Fibroblast of peridontal ligament (primary cell): ENCODE results near the gene TRAPPC2L.
"Not testable (repeated sequence)": the region's sequence is repeated elsewhere in the genome, so short reads cannot be mapped to it uniquely, and the experiment has no call there.

Experiments used
- DNase-seq: peaks from one replicate; pipeline ENCODE4 v3.0.0-alpha.2; 2010; ENCODE audit errors: extremely low read depth

TRAPPC2L gene

DNA sequence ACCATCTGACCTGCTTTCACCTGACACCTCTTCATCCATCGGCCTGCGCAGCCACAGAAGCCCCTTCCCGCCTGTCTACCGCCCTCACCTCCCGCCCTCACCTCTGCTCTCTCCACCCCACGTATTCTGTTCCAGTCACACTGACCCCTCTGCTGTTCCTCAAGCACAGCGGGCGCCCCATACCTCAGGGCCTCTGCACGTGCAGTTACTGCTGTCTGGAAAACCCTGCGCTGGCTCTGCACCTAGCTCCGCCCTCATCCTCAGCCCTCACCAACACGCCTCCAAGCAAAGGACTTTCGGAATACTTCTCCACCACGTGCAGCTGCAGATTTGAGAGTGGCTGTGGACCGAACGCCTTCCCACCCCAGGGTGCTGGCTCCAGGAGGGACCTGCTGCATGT is 34.2 kb downstream of the TRAPPC2L start:
- no peak for DNase-seq

DNA sequence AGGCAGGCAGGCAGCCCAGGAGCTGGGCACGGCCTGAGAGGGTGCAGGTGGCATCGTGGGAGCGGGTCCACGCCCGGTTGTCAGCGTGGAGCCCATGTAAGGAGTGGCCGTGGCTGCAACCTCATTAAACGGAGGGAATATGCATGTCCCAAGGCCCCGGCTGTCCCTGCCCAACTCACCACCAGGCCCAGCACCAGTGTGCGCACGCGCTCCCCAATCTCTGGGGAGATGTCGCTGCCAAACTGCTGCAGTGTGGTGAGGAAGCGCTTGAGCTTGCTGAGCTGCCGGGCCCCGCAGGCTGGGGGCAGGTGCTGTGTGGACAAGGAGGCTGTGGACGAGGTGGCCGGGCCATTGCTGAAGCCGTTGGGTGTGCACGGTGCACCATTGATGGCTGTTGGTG is 35.1 kb downstream of the TRAPPC2L start:
- no peak for DNase-seq

DNA sequence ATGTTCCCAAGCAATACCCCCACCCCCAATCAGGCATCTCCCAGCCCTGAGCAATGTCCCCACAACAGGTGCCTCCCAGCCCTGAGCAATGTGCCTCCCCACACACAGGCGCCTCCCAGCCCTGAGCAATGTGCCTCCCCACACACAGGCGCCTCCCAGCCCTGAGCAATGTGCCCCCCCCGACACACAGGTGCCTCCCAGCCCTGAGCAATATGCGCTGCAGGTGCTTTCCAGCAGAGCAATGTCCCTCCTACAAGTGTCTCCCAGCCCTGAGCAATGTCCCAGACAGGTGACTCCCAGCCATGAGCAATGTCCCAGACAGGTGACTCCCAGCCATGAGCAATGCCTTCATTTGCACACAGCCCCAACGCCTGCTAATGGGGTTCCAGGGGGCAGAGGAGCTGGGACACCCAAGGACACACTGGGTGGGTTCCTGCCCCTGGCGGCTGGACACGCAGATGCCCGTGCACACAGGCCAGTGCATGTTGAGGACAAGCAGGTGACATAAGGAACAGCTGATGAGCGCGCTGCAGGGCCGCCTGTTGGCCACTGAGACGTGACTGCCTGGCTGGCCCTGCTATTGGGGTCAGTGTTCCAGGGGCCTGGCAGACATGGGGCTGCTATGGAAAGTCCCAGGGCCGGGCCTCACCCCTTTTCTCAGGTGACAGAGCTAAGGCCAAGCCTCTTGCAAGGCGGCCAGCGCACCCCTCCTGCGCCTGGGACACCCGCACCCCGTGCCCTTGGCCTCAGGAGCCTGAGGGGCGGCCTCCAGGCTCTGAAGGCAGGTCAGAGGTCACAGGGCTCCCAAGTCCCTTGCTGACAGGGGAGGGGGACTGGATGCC is 36.4 kb downstream of the TRAPPC2L start:
- DNase-seq = no peak

DNA sequence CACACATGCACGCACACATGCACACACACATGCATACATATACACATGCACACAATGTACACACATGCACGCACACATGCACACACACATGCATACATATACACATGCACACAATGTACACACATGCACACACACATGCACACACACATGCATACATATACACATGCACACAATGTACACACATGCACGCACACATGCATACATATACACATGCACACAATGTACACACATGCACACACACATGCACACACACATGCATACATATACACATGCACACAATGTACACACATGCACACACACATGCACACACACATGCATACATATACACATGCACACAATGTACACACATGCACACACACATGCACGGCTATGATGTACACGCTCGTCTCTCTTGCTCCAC is 37.3 kb downstream of the TRAPPC2L start:
- DNase-seq = not testable (repeated sequence)

DNA sequence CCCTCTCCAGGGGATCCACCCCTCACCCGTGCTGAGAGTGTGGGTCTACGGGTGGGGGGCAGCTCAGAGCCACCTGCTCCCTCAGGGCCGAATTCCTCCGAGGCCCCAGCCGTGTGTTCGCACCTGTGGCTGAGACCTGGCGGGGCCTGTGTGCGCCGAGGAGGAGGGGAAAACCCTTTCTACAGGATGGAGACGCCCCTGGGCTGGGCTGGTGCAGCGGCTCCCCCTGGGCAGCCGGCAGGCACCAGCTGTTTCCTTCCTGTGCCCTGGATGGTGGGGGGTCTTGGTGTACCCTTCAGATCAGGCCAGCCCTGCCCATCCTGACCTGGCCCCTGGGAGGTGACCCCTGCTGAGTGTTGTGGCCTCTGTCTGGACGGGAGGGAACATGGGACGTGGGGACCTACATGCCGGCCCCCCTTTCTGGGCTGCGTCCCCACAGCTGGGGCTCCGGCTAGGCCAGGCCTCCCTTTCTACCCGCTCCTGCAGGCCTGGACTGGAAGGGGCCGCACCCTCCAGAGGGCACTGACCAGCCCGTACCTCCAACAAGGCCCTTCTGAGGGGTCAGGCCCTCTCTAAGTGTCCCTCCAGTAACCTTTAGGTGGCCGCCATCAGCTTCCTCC is 37.9 kb downstream of the TRAPPC2L start:
- DNase-seq = no peak

DNA sequence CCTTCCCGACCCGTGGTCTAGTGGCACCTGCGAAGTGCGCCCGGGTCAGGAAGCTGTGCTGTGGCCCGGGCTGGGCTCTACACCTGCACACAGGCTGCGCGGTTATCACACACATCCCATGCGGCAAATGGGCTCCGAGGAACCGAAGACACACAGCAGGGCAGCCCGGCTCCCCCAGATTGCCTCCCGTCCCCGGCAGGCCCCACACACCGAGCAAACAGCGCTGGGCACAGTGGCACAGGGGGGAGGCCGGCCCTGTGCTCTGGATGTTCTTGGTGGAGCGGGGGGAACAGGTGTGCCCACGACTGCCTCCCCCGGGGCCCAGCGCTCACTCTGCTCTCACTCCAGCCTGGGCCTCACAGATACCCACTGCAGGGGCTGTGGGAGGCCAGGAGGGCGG is 38.4 kb downstream of the TRAPPC2L start:
- no peak for DNase-seq

DNA sequence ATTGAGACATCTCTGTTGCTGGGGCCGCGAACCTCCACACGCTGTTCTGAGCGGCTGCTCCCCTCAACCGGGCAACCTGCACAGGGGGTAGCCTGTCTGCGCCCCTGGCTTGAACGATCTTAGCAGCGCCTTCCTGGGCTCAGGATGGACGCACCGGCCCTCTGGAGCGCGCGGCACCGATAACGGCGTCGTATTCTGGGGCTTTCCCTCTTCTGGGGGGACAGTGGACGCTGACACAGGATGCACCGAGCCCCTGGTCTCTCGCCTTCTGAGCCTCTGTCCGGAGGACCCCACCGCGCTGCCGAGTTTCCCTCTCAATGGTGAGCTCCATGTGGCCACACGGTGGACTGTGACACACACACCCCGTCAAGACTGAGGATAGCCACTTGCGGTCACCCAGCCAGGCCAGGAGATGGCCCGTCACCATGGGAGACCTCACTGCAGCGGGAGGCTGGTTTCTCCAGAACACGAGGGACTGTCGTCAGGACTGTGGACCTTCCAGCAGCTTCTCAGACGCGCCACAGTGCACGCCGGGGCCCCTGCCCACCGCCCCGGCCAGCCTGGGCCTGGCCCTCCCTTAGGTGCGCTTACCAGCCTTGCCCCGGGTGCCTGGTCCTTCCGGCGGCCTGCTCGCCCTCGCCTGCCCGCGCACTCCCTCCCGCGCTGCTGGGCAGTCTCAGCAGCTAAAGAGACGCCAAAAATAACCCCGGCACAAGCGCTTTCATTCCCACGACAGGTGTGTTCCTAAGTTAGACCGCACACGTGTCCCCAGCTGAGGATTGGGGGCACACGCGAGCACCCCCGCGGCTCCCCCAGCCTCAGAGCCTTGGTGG is 39.5 kb downstream of the TRAPPC2L start:
- DNase-seq = no peak

DNA sequence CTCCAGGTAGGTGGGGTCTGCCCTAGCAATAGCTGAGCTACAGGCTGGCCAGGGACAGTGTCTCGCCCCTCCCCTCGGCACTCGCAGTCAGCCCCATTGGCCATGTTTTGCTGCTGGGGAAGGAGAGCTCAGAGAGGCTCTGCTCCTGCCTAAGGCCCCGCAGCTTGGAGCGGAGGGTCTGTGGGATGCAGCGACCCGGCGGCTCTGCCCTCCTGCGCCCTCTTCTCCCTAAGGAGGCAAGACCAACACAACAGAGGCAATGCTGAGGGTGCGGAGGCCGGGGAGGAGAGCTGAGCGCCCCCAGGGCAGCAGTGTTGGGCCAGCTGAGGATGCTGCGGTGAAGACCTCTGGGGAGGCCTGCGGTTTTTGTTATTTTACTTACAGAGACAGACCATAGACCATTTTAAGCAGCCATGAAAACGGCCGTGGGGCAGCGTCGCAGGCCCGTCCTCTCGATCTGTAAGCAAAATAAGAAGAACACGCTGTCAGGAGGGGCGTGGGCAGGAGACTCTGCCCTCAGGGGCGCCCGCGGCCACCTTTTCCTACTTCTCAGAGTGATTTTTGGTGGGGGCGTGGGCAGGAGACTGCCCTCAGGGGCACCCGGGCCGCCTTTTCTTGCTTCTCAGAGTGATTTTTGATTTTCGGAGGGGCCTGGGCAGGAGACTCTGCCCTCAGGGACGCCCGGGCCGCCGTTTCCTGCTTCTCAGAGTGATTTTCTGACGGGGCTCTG is 40.9 kb downstream of the TRAPPC2L start:
- no peak for DNase-seq

DNA sequence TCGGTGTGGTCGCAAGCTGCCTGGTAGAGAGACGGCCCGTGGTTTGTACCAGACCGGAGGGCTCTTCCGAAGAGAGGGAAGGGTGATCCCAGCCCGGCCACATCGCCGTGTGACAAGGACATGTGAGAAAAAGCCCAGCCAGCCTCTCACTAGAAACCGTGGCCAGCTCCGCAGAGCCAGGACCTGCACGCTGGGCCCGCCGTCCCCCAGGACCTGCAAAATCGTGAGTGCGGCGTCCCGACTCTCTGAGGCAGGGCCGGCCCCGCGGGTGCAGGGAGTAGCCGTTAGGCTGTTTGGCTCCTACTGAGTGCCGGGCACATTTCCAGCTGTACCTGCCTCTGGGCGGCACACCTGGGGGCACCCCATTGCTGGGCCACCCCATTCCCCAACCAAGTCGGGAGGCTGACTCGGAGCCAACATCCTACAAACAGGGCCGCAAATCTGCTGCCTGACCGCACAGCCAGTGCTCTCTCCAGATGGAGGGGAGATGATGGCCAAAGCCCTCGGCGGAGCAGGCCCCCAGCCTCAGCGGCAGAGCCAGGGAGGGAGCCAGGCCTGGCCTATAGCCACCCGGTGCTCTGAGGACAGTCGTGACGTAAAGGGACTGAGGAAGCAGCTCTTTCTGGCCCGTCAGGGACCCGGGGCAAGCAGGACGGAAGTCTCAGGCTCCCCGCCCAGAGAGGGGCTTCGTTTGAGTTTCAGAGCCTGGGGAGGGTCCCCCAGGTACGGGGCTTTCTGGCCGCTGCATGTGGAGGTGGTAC is 43.2 kb downstream of the TRAPPC2L start:
- no peak for DNase-seq

DNA sequence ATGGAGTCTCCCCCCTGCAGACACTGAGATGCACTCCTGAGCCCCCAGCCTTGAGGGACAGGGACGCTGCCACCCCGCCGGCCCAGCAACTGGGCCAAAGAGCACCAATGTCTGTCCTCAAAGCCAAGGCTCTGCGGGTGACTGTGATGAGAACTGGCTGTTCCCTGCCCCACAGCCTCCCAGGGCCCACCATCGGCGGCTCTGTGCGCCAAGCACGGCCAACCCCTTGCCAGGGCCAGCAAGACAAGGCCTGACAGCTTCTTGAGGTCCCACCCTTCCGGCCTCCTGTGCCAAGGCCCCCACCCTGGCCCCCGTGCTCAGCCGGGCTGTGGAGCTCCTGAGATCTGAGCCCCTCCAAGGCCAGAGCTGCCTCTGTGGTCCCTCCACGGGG is 43.7 kb downstream of the TRAPPC2L start:
- DNase-seq = no peak

DNA sequence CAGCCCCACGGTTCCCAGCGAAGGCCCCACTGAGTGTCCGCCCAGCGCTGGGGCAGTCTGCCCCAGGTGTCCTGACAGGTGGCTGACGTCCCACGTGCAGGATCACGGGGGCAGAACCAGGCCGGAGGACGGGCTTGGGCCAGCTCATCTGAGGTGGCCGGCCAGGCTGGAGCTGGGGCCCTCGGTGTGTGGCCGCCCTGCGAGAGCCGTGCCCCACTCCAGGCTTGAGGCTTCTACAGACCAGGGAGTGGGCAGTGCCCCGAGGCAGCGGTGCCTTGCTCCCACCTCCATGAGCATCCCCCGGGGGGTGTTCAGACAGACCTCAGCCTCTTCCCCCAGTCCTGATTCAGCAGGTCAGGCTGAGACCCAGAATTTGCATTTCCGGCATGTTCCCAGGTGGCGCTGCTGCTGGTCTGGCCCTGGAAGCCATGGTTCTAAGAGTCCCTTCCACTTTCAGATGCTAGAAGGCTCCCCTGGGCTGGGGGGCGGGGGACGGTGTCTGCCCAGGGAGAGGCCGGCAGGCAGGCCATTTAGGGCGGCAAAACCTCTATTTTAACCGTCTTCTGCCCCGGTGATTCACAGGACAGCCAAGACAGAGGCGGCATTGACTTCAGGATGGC is 44.9 kb downstream of the TRAPPC2L start:
- DNase-seq = no peak

DNA sequence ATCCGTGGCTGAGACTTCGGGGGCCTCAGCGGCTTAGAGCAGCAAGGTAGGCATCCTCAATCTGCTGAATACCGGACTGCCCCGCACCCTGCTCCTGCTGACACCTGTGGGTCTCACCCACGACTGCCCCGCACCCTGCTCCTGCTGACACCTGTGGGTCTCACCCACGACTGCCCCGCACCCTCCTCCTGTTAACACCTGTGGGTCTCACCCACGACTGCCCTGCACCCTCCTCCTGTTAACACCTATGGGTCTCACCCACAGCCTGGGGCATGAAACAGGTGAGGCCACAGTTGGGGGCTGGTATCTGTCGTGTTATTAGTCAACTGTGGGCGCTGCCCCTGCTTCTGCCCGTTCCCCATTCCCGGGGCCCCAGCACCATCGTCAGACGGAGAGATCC is 45.8 kb downstream of the TRAPPC2L start:
- DNase-seq = no peak

DNA sequence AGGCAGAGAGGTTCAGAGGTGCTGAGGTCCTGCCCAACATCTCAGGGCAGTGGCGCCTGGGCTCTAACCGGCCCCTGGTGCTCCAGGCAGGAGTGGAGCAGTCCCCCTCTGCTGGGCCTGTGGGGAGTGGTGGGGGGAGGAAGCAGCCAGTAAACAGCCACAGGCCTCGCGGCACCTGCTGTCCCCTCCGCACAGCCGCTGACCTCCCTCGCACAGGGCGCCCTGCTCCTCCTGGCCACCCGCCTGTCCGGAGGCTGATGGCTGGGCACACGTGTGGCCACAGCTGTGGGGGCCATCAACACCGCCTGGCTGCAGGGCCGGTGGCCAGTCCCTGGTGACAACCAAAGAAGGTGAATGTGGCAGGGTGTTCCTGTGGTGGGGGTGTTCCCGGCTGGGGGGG is 46.3 kb downstream of the TRAPPC2L start:
- DNase-seq = no peak

DNA sequence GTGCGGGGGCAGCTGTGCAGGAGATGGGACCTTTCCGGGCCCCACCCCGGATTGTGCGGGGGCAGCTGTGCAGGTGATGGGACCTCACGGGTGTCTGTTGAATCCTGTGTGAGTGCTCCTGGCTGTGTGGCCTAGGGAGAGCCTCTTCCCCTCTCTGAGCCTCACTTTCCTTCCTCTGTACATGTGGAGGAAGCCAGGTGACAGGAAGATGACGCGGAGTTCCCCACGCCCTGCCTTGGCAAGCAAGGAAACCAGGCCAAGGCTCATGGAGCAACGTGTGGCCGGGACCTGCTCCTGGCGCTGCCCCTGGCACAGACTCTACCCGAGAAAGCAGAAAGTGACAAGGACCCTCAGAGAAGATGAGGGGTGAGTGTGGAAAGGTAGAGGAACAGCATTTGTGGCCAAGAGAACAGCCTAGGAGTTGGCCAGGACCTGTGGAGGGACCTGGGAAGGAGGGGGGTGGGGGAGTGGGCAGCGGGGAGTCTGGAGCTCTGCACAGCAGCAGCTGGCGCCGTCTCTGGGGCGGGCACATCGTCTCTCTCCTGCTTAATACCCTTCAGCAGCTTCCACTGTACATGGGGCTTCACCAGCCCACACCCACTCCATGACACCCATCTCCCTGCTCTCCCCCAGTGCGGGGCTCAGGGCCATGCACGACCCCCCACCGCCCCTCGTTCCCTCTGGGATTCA is 47.9 kb downstream of the TRAPPC2L start:
- no peak for DNase-seq

DNA sequence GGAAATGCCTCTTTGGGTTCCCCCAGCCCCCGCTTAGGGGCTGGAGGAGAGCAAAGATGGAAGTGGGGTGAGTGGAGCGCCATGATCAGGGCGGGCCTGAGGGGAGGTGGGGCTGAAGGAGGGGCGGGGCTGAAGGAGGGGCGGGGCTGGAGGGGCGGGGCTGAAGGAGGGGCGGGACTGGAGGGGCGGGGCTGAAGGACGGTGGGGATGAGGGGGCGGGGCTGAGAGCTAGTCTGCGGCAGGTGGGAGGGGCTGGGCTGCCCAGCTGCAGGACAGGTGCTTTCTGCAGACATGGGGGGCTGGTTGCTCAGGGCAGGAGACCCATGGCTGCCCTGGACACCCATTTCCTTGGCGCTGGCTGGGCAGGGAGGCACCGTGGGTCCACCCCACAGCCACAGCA is 48.6 kb downstream of the TRAPPC2L start:
- no peak for DNase-seq

DNA sequence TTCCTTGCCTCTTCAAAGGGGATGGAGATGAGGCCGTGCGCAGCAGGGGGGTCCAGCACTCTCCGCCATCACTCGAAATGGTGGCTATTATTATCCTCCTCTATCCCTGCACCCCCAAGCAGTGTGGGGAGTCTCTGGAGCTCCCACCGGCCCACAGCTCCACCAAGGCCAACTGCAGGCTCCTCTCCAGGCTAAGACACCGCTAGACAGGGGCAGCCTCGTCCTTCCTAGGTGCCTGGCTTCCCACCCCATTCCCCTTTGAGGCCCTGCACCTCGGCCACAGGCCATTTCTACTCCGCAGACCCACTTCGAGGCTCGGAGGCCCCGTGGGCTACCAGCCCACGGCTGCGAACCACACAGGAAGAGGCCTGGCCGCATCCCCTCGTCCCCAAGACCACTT is 49.1 kb downstream of the TRAPPC2L start:
- DNase-seq = no peak

DNA sequence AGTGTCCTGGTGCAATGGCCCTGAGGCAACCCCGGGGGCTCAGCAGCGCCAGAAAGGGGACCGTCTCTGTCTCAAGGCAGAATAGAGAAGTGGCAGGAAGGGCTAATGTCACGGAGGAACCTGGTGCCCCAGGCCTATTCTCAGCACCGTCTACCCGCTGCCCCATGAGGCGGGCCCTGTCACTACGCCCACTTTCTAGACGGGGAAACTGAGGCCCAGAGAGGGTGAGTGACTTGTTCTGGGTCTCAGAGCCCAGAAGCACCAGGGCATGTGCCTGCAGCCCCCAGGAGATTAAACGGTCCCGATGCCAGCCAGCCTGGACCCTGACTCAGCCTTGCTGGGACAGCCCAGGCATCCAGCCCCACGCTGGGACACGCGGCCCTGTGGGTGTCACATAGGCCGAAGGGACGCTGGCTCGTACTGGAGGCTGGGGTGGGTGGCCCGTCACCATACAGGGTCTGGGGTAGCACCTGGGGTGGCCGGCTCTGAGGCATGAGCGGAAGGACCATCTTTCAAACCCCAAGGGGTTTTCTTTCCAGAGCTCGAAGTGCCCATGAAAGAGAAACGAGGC is 49.7 kb downstream of the TRAPPC2L start:
- no peak for DNase-seq

DNA sequence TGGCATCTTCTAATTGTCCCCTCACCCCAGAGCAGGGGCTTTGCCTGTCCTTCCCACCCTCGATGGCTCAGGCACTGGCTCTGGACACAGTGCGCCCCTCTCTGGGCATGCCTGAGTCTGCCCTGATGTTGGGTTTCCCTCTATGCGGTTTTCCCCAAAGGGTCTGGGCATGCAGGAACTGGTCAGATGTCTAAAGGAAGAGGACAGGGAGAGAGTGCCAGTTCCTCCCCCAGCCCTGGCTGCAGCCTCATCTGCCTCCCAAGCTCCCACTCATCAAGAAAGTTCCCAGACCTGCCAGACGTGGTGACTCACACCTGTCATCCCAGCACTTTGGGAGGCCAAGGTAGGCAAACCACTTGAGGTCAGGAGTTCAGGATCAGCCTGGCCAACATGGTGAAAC is 50.8 kb downstream of the TRAPPC2L start:
- no peak for DNase-seq

DNA sequence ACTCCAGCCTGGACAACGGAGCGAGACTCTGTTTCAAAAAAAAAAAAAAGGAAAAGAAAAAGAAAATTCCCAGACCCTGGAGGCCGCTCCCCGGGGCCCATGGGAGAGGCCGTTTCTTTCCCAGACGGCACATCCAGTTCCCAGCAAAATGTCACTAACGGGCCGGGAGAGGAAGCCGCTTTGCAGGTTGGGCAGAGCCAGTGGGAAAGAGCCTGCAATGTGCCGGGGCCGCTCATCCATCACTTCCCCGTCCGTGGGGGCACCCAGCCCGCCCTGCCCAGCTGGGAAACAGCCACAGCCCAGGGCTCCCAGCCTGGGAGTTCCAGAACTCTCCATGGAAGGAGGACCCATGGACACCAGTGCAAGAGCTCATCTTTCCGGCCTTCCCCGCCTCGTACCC is 51.4 kb downstream of the TRAPPC2L start:
- no peak for DNase-seq
